Right atrium auricular region (tissue), 2 donors: ENCODE results near the gene CCR6. TPM values are rescaled to one million over a fixed set of nuclear protein-coding genes. Genes with fewer than 3 reads are reported as not detected.

Experiments used
- DNase-seq: peaks from one replicate; pipeline ENCODE4 v3.0.0-alpha.2; 2019; ENCODE audit warnings: low spot score
- H3K27ac ChIP-seq, 2 donors: fragments of 200-600 bp; sonication (generic); 1 replicate in 1 of 2; 2 replicates in 1 of 2; pipeline ENCODE4 v1.5.1; 2016 to 2019
- H3K27me3 ChIP-seq, 2 donors: fragments of 200-600 bp; sonication (generic); one replicate each; pipeline versions ENCODE4 v1.5.1 to v1.6.0; 2017 to 2019
- H3K36me3 ChIP-seq: fragments of 200-600 bp; sonication (generic); one replicate; pipeline ENCODE4 v1.5.1; 2016
- H3K4me1 ChIP-seq, 2 donors: fragments of 200-600 bp; sonication (generic); one replicate each; pipeline versions ENCODE4 v1.5.1 to v1.6.0; 2017 to 2019
- H3K4me3 ChIP-seq, 2 donors: fragments of 200-600 bp; sonication (generic); 1 replicate in 1 of 2; 2 replicates in 1 of 2; pipeline ENCODE4 v1.5.1; 2017 to 2019; ENCODE audit warnings: mild to moderate bottlenecking in 1 of 2, moderate library complexity in 1 of 2
- H3K9me3 ChIP-seq, 2 donors: fragments of 200-600 bp; sonication (generic); one replicate each; pipeline ENCODE4 v1.5.1; 2019
- CTCF ChIP-seq, 2 donors: fragments of 200-600 bp; sonication (generic); IDR thresholded peaks; one replicate each; pipeline ENCODE4 v1.5.1; 2019; ENCODE audit warnings: antibody characterized with exemption in 2 of 2
- total RNA-seq, 2 donors: library from RNA; depleted of rRNA; stranded (reverse); fragments of >200 nt; gene quantifications; one replicate each; pipeline ENCODE4 v1.1.0, GENCODE V29; 2016

CCR6 gene
- total RNA-seq, 2 donors from 2014 or later, result 0.37 TPM; not detected in 1

DNA sequence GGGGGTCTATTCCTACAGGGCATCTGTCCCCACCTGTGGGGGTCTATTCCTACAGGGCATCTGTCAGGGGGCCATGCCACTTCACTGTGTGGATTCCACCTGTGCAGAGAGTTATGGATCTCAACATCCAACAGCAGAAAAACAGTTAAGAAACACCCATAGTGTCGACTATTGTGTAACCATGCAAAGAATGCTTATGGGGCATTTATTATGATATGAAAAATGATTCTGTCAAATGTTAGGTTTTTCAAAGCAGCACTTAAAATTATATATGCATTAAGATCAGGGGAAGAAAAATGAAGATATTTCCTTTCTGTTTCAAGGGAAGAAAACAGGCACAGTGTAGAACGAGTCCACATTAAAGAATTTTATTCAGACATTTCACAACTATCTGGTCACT lies 32.0 kb downstream of the CCR6 start:
- H3K9me3 ChIP-seq, result no peaks in the 10 kb centered on the region

DNA sequence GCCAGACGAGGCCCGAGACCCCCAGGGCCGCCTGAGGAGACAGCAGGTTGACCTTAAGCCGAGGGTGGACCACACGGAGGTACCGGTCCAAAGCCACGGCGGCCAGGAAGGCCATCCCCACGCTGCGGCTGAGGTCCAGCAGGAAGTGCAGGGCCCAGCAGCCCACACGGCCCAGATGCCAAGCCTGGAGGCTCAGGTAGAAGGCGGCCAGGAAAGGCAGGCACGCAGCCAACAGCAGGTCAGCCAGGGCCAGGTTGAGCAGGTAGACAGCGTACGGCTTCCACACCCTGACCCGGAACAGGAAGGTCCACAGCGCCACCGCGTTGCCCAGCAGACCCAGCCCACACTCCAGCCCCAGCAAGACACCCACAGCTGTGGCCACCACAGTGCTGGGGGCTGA lies 34.5 kb downstream of the CCR6 start:
- TF ChIP-seq CTCF (IDR thresholded peaks at IDR 0.05), result no peak
- DNase-seq, result no peak
- no peaks in the 10 kb centered on the region for H3K27me3 ChIP-seq
- H3K4me3 ChIP-seq, result no peak overlapping the region
- no peaks in the 10 kb centered on the region for H3K4me1 ChIP-seq
- H3K9me3 ChIP-seq, result no peaks in the 10 kb centered on the region
- H3K36me3 ChIP-seq, result no peaks in the 10 kb centered on the region
- no peak overlapping the region for H3K27ac ChIP-seq

More for the DNA sequence above, 32.0 kb downstream of the CCR6 start:
- Histone ChIP-seq H3K4me3 (no peak overlapping the region), H3K27ac (no peak overlapping the region), H3K27me3 (no peaks in the 10 kb centered on the region), H3K36me3 (no peaks in the 10 kb centered on the region), H3K4me1 (no peaks in the 10 kb centered on the region)
- TF ChIP-seq CTCF (IDR thresholded peaks at IDR 0.05), result no peak
- DNase-seq, result no peak

- Histone ChIP-seq H3K4me1 (no peaks in the 10 kb centered on the region), H3K27me3 (no peaks in the 10 kb centered on the region), H3K9me3 (no peaks in the 10 kb centered on the region)
Observed at GRCh38 chr6:167157863-167158262, 35.0 kb downstream of the CCR6 start, which contains the start of gene GPR31. GPR31 (minus strand) TSS chr6:167157980; CDS start chr6:167157831, 149 bp downstream.

DNA sequence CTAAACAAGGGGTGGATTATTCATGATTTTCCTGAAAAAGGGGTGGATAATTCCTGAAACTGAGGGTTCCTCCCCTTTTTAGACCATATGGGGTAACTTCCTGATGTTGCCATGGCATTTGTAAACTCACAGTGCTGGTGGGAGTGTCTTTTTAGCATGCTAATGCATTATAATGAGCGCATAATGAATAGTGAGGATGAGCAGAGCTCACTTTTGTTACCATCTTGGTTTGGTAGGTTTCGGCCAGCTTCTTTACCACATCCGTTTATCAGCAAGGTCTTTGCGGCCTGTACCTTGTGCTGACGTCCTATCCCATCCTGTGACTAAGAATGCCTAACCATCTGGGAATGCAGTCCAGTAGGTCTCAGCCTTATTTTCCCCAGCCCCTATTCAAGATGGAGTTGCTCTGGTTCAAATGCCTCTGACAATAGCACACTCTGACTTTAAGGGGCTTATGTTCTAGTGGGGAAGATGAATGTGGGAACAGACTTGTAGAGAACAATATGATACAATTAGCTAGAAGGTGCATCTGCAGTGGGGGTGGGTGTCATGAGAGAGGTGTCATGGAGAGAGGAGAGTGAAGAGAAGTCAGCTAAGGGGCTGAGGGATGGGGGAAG lies 39.1 kb downstream of the CCR6 start:
- no peaks in the 10 kb centered on the region for H3K9me3 ChIP-seq
- DNase-seq, result no peak
- no peak overlapping the region for H3K27ac ChIP-seq
- TF ChIP-seq CTCF (IDR thresholded peaks at IDR 0.05), result no peak
- no peaks in the 10 kb centered on the region for H3K27me3 ChIP-seq
- H3K4me3 ChIP-seq, result no peak overlapping the region
- H3K36me3 ChIP-seq, result no peaks in the 10 kb centered on the region
- H3K4me1 ChIP-seq, result no peaks in the 10 kb centered on the region

More at GRCh38 chr6:167157863-167158262, 35.0 kb downstream of the CCR6 start, which contains the start of gene GPR31:
- TF ChIP-seq CTCF (IDR thresholded peaks at IDR 0.05), result no peak
- Histone ChIP-seq H3K36me3 (no peaks in the 10 kb centered on the region), H3K27ac (no peak within 1 kb of the TSS), H3K4me3 (no peak within 1 kb of the TSS)
- no peak for DNase-seq

GRCh38 chr6:167162591-167162990 lies 39.7 kb downstream of the CCR6 start:
- H3K27me3 ChIP-seq, result no peaks in the 10 kb centered on the region
- no peak for TF ChIP-seq CTCF (IDR thresholded peaks at IDR 0.05)
- DNase-seq, result no peak

More at GRCh38 chr6:167162591-167162990, 39.7 kb downstream of the CCR6 start:
- Histone ChIP-seq H3K27ac (no peak overlapping the region), H3K9me3 (no peaks in the 10 kb centered on the region), H3K4me1 (no peaks in the 10 kb centered on the region), H3K4me3 (no peak overlapping the region), H3K36me3 (no peaks in the 10 kb centered on the region)
